ENCODE results near the gene AUTS2. TPM values are rescaled to one million over a fixed set of nuclear protein-coding genes. Genes with fewer than 3 reads are reported as not detected.

Gene AUTS2
- total RNA-seq, 6 experiments from 2014 or later, result 10.4 to 32.0 (median 19.3) TPM

- intact Hi-C loops (cut with DNase I), result no loop called here
- DNase-seq, result no peak
Measured at GRCh38 chr7:69939317-69939716, 341.0 kb downstream of the AUTS2 start.

GRCh38 chr7:69941077-69941651 is 342.9 kb downstream of the AUTS2 start:
- intact Hi-C loops (cut with DNase I), result no loop called here
- TF ChIP-seq POLR2A (IDR thresholded peaks at IDR 0.05) (no peak), CTCF (IDR thresholded peaks at IDR 0.05) (no peak)
- no peak overlapping the region for H3K27ac ChIP-seq
- 61% methylated on average over 3 of the region's 7 CpGs for WGBS (ENCODE audit: insufficient coverage, low coverage, low lambda C conversion rate, missing lambda C conversion rate)
- no peak for ATAC-seq
- H3K27me3 ChIP-seq, result no peaks in the 10 kb centered on the region
- H3K9me3 ChIP-seq, result no peaks in the 10 kb centered on the region
- no peak overlapping the region for H3K4me3 ChIP-seq
- no peaks in the 10 kb centered on the region for H3K36me3 ChIP-seq
- H3K4me1 ChIP-seq, result no peaks in the 10 kb centered on the region
- no peak for DNase-seq

More at GRCh38 chr7:69939317-69939716, 341.0 kb downstream of the AUTS2 start:
- Histone ChIP-seq H3K27me3 (no peaks in the 10 kb centered on the region), H3K9me3 (no peaks in the 10 kb centered on the region), H3K4me1 (no peaks in the 10 kb centered on the region), H3K4me3 (no peak overlapping the region), H3K36me3 (no peaks in the 10 kb centered on the region), H3K27ac (no peak overlapping the region)
- no peak for TF ChIP-seq POLR2A (IDR thresholded peaks at IDR 0.05)
- TF ChIP-seq CTCF (IDR thresholded peaks at IDR 0.05), result no peak
- no peak for ATAC-seq
- WGBS (ENCODE audit: insufficient coverage, low coverage, low lambda C conversion rate, missing lambda C conversion rate), result 57% methylated on average over 1 of the region's 1 CpG

- intact Hi-C loops (cut with DNase I), result no loop called here
- ATAC-seq (no peak), DNase-seq (no peak)
- Histone ChIP-seq H3K4me1 (no peaks in the 10 kb centered on the region), H3K4me3 (no peak overlapping the region), H3K27ac (no peak overlapping the region), H3K9me3 (no peaks in the 10 kb centered on the region), H3K36me3 (no peaks in the 10 kb centered on the region), H3K27me3 (no peaks in the 10 kb centered on the region)
- TF ChIP-seq POLR2A (IDR thresholded peaks at IDR 0.05) (no peak), CTCF (IDR thresholded peaks at IDR 0.05) (no peak)
- WGBS (ENCODE audit: insufficient coverage, low coverage, low lambda C conversion rate, missing lambda C conversion rate), result 88% methylated on average over 1 of the region's 1 CpG
Measured at GRCh38 chr7:69942573-69942972, 344.3 kb downstream of the AUTS2 start.

GRCh38 chr7:69946901-69947300 is 348.6 kb downstream of the AUTS2 start:
- ATAC-seq (no peak), DNase-seq (no peak)
- Histone ChIP-seq H3K4me1 (no peaks in the 10 kb centered on the region), H3K27ac (no peak overlapping the region), H3K27me3 (no peaks in the 10 kb centered on the region), H3K4me3 (no peak overlapping the region), H3K36me3 (no peaks in the 10 kb centered on the region), H3K9me3 (no peaks in the 10 kb centered on the region)
- TF ChIP-seq CTCF (IDR thresholded peaks at IDR 0.05), result no peak
- no peak for TF ChIP-seq POLR2A (IDR thresholded peaks at IDR 0.05)
- intact Hi-C loops (cut with DNase I), result no loop called here
- 98% methylated on average over 4 of the region's 5 CpGs for WGBS (ENCODE audit: insufficient coverage, low coverage, low lambda C conversion rate, missing lambda C conversion rate)

- H3K4me3 ChIP-seq, result no peak overlapping the region
- H3K9me3 ChIP-seq, result no peaks in the 10 kb centered on the region
- no peaks in the 10 kb centered on the region for H3K27me3 ChIP-seq
- TF ChIP-seq CTCF (IDR thresholded peaks at IDR 0.05) (no peak), POLR2A (IDR thresholded peaks at IDR 0.05) (no peak)
- intact Hi-C loops (cut with DNase I), result no loop called here
- H3K36me3 ChIP-seq, result no peaks in the 10 kb centered on the region
- no peak overlapping the region for H3K27ac ChIP-seq
- H3K4me1 ChIP-seq, result no peaks in the 10 kb centered on the region
- no peak for DNase-seq
- 88% methylated on average over 3 of the region's 3 CpGs for WGBS (ENCODE audit: insufficient coverage, low coverage, low lambda C conversion rate, missing lambda C conversion rate)
- ATAC-seq, result no peak
Measured at GRCh38 chr7:69947998-69948397, 349.7 kb downstream of the AUTS2 start.
